ENCODE measurements around the gene LMX1A. TPM values are rescaled to one million over a fixed set of nuclear protein-coding genes. Genes with fewer than 3 reads are reported as not detected.

LMX1A gene
- total RNA-seq, 1 donor from 2014 or later, result 0.21 TPM

GRCh38 chr1:165316153-165316772, 40.3 kb downstream of the LMX1A start:
- no peaks in the 10 kb centered on the region for H3K4me1 ChIP-seq
- no peaks in the 10 kb centered on the region for H3K36me3 ChIP-seq
- intact Hi-C loops (cut with DNase I), result no loop called here
- peaks cover 13% of the 10 kb centered on the region for H3K27me3 ChIP-seq (ENCODE audit: low read depth)
- DNase-seq (no peak), ATAC-seq (no peak)
- no peak overlapping the region for H3K4me3 ChIP-seq
- TF ChIP-seq CTCF (IDR thresholded peaks at IDR 0.05), result no peak
- H3K27ac ChIP-seq, result no peak overlapping the region
- H3K9me3 ChIP-seq, result no peaks in the 10 kb centered on the region

- Histone ChIP-seq H3K27ac (no peak overlapping the region), H3K27me3 (ENCODE audit: low read depth) (peaks cover 13% of the 10 kb centered on the region), H3K4me1 (no peaks in the 10 kb centered on the region), H3K9me3 (no peaks in the 10 kb centered on the region), H3K4me3 (no peak overlapping the region), H3K36me3 (no peaks in the 10 kb centered on the region)
- TF ChIP-seq CTCF (IDR thresholded peaks at IDR 0.05), result no peak
- intact Hi-C loops (cut with DNase I), result no loop called here
- ATAC-seq (no peak), DNase-seq (no peak)
These were observed 41.0 kb downstream of the LMX1A start for GRCh38 chr1:165315481-165315880.

- peaks cover 7% of the 10 kb centered on the region for H3K27me3 ChIP-seq (ENCODE audit: low read depth)
- intact Hi-C loops (cut with DNase I), result no loop called here
- H3K4me3 ChIP-seq, result no peak overlapping the region
- no peak for TF ChIP-seq CTCF (IDR thresholded peaks at IDR 0.05)
- ATAC-seq (no peak), DNase-seq (no peak)
- H3K36me3 ChIP-seq, result no peaks in the 10 kb centered on the region
- H3K4me1 ChIP-seq, result no peaks in the 10 kb centered on the region
- no peak overlapping the region for H3K27ac ChIP-seq
- no peaks in the 10 kb centered on the region for H3K9me3 ChIP-seq
These were observed 42.6 kb downstream of the LMX1A start for GRCh38 chr1:165313903-165314302.

- no peak for TF ChIP-seq CTCF (IDR thresholded peaks at IDR 0.05)
- H3K36me3 ChIP-seq, result no peaks in the 10 kb centered on the region
- no peaks in the 10 kb centered on the region for H3K9me3 ChIP-seq
- no peaks in the 10 kb centered on the region for H3K4me1 ChIP-seq
- no peak overlapping the region for H3K27ac ChIP-seq
- intact Hi-C loops (cut with DNase I), result no loop called here
- no peak overlapping the region for H3K4me3 ChIP-seq
- H3K27me3 ChIP-seq (ENCODE audit: low read depth), result peaks cover 7% of the 10 kb centered on the region
- DNase-seq, result no peak
- no peak for ATAC-seq
These were observed 43.9 kb downstream of the LMX1A start for GRCh38 chr1:165312591-165312990.

- Histone ChIP-seq H3K4me1 (no peaks in the 10 kb centered on the region), H3K27ac (no peak overlapping the region), H3K36me3 (no peaks in the 10 kb centered on the region), H3K4me3 (no peak overlapping the region), H3K27me3 (ENCODE audit: low read depth) (no peaks in the 10 kb centered on the region), H3K9me3 (no peaks in the 10 kb centered on the region)
- no peak for TF ChIP-seq CTCF (IDR thresholded peaks at IDR 0.05)
- ATAC-seq, result no peak
- intact Hi-C loops (cut with DNase I), result no loop called here
- no peak for DNase-seq
These were observed 49.7 kb downstream of the LMX1A start for GRCh38 chr1:165306543-165307434.
